GM12801 (cell line): Measurements from ENCODE around the gene STAT4.

ENCODE experiments used
- TF ChIP-seq, protein P1 (sequence below): IDR thresholded peaks from one replicate; pipeline ENCODE4 v1.5.1; 2011; ENCODE audit warnings: control low read depth; ENCODE audit not compliant: insufficient read length; ENCODE audit errors: extremely low read depth

STAT4 gene

DNA sequence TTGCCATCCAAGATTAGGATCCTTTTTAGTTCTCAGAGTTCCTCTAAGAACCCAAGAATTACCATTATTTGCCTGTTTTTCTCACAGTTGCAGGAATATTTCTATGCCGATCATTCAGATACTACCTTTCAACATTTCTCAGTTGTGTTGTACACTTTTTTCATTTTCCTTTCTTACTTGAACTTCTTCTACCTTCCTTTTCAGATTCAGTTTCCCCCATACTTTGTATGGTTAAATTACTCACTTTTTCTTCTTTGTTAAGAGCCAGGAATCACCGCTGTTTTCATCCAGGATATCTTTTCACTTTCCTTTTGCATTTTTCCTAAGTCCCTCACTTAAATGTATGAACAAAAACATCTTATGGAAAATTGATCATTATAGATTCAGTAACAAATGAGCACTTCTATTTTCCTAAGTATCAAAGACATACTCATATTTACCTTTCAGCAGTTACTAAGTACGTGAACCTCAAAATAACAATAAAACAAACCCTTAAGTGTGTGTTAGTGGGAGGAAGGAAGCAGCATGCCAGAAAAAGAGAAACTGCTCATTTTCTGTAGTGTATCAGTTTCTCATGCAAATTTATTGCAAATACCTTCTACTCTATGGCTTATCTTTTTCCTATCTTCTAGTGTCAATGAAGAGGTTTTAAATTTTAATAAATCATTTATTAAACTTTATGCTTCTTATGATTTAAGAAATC, 72.5 kb downstream of the STAT4 start:
- TF ChIP-seq, protein P1, sequence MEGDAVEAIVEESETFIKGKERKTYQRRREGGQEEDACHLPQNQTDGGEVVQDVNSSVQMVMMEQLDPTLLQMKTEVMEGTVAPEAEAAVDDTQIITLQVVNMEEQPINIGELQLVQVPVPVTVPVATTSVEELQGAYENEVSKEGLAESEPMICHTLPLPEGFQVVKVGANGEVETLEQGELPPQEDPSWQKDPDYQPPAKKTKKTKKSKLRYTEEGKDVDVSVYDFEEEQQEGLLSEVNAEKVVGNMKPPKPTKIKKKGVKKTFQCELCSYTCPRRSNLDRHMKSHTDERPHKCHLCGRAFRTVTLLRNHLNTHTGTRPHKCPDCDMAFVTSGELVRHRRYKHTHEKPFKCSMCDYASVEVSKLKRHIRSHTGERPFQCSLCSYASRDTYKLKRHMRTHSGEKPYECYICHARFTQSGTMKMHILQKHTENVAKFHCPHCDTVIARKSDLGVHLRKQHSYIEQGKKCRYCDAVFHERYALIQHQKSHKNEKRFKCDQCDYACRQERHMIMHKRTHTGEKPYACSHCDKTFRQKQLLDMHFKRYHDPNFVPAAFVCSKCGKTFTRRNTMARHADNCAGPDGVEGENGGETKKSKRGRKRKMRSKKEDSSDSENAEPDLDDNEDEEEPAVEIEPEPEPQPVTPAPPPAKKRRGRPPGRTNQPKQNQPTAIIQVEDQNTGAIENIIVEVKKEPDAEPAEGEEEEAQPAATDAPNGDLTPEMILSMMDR, result no peak

DNA sequence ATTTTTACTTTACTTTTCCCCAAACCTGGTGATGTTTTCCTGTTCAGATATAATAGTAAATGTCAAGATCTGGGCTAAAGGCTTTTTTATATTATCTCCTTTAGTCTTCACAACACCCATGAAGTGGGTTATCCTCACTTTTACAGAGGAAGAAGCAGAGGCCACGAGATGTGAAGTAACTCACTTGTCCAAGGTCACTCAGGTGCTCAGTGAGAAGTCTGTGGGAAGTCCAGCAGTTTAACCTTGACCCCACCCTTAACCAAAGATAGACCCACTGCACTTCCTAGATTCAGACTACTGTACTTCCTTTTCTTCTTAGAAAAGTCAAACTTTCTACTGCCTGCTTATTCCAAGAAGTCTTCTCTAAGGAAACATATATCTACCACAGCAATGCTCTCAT, 80.5 kb downstream of the STAT4 start:
- TF ChIP-seq, protein P1, result no peak

DNA sequence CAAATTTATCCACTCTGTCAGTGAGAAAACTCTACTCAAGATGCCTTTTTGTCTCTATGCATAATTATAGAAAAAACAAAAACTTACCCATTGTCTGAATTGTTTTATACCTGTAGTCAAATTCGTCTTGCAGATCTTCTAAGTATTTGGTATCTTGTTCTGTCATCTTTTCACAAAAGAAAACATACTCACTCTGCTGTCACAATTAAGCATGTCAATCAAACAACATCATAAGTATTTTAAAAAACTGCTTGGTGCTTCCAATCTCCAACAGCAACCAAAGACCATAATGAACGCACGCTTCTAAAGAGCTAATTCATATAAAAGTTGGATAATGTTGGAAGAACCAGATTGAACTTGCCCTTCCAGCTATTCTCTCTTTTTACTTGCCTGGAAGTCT, 81.2 kb downstream of the STAT4 start:
- TF ChIP-seq, protein P1, result no peak

DNA sequence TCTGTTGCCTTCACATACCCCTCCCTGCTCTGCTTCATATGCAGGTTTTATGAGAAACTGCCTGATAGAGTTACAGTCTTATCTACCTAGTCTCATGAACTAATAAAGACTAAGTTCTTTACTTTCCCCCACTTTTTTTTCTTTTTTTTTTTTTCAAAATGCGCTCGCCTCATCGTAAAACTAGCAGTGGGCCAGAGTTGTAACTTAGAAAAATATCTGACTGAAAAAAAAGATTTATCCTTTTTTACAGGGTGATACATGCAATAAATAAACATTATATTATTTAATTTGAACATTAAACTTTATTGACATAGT, 83.9 kb downstream of the STAT4 start:
- TF ChIP-seq, protein P1, result no peak

DNA sequence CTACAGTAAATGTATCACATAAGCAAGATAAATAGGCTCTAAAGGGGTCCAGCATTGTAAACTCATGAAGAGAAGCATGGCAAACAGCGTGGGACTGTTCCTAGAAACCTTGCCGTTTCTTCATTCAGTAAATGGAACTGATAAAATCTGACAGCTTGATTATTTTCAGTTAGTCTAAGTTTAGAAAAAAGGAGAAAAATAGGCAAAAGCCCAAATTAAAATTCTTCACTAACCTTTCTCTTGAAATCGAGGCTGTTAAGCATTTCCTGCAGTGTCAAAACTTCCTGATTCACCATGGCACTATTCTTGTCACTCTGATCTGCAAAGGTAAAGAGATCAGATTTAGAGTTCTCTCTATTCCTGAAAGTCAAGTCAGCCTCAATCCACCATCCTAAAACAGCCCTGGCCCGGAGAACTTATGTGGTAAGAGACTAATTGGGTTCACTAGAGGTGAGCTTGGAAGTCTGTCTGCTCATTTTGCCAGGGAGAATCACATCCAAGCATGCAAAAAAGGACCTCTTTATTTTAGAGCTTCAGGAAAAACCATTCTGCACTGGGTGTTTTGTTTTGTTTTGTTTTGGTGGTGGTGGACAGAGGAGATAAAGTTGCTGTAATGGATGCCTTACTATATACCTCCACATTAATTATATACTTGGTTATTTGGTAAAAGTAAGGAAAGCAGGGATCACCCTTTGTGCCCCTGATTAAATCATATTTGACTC, 84.4 kb downstream of the STAT4 start:
- TF ChIP-seq, protein P1, result no peak

DNA sequence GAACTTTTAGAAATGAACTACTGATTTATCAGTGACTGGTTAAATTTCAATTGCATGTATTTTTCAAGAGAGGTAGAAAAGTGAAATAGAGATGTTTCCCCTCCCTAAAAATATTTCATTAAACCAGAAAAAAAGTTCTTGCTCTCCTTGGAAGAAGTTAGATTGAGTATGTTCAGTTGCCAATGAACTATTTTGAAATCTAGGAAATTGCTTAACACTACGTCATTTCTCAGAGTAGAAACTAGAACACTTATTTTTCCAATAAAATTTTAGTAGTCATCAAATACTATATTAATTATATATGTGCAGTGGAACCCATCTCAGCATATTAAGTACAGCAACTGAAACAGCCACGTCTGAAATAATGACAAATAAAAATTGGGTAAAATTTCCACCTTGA, 85.0 kb downstream of the STAT4 start:
- TF ChIP-seq, protein P1, result no peak

DNA sequence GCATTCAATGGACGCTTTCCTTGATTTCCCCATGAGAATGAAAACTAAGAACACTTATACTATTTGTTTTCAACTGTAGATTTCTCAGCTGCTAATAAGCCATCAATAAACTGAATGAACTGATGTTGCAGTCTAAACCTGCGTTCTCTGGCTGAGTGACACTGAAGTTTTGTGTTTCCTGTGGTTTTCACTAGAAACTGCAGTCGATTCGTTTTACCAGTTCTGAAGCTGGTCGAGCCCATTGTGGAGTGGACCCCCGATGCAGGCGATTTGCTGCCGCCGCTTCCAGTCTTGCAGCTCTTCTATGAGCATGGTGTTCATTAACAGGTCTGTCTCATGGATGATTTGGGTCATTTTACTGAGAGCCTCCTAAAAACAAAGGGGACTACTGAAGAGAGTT, 86.2 kb downstream of the STAT4 start:
- TF ChIP-seq, protein P1, result no peak
